Ammon's horn (tissue), 1 donor: ENCODE data around the gene TMEM129.

ENCODE experiments used
- DNase-seq: peaks from one replicate; pipeline ENCODE4 v3.0.0-alpha.2; 2016; ENCODE audit warnings: low spot score

Gene TMEM129

DNA sequence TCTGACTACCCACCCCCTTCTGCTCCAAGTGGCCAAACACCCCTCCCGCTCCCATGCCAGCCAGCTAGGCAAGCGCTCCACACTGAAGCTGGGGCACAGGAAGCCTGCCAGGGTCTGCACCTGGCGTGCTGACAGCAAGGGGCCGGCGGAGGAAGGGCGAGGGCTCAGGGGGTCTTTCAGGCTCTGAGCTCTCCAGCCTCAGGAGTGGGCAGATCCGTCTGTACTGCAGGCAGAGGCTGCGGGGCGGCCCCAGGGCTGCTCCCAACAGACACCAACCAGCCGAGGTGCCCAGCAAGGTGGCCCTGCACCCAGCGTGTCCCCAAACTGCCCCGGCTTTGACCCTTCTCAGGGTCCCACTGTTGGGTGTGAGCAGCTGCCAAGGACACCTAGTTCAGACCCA is 51.9 kb downstream of the TMEM129 start:
- no peak for DNase-seq

- no peak for DNase-seq
Measured at GRCh38 chr4:1668488-1668840, 52.7 kb downstream of the TMEM129 start.

- DNase-seq: no peak
Measured at GRCh38 chr4:1667273-1667672, 53.9 kb downstream of the TMEM129 start.

DNA sequence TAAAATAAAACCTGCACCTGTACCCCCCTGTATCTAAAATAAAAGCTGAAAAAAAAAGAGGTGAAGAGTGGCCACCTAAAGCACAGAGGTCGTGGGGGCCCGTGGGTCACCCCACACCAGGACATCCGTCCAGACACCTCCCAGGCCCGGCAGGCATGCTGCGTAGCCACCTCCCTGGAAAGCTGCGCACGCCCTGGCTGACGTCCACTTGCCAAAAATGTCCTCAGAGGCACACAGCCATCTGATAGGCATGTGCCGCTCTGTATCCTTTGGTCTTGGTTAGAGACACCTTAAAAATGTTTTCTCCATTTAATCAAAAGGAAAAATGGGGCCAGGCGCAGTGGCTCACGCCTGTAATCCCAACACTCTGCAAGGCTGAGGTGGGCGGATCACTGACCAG is 54.7 kb downstream of the TMEM129 start:
- no peak for DNase-seq
